Colonic mucosa (tissue), 4 donors: ENCODE measurements around the gene PDSS2. TPM values are rescaled to one million over a fixed set of nuclear protein-coding genes. Genes with fewer than 3 reads are reported as not detected.

Source experiments
- DNase-seq: peaks from one replicate; pipeline ENCODE4 v3.0.0-alpha.2; 2020
- H3K27ac ChIP-seq: fragments of 200-600 bp; one replicate; pipeline ENCODE4 v1.8.0; 2021
- H3K27me3 ChIP-seq: fragments of 200-600 bp; one replicate; pipeline ENCODE4 v1.8.0; 2021
- H3K36me3 ChIP-seq: fragments of 200-600 bp; one replicate; pipeline ENCODE4 v1.8.0; 2021
- H3K4me1 ChIP-seq: fragments of 200-600 bp; one replicate; pipeline ENCODE4 v1.8.0; 2021; ENCODE audit warnings: mild to moderate bottlenecking
- H3K4me3 ChIP-seq: fragments of 200-600 bp; one replicate; pipeline ENCODE4 v1.8.0; 2021
- H3K9ac ChIP-seq, 2 donors: one replicate each; pipeline ENCODE4 v1.7.0; 2013; ENCODE audit warnings: control low read depth in 2 of 2, low read depth in 2 of 2, low read length in 2 of 2
- H3K9me3 ChIP-seq: fragments of 200-600 bp; one replicate; pipeline ENCODE4 v1.8.0; 2021
- CTCF ChIP-seq: fragments of 200-600 bp; IDR thresholded peaks from one replicate; pipeline ENCODE4 v1.8.0; 2022; ENCODE audit warnings: antibody characterized with exemption, mild to moderate bottlenecking
- intact Hi-C: fragments of 100-400 bp; cut with DNase I; formaldehyde crosslinking; loops from one replicate; pipeline ENCODE4 v1.14.1; 2022
- total RNA-seq, 2 donors: library from RNA; stranded (reverse); fragmentation: NEBNext Ultra II Directional in 1 of 2; extraction: Animal tissue kit (Norgen Biotek cat#: 25700) in 1 of 2; gene quantifications; one replicate each; pipeline ENCODE4 v1.2.1, GENCODE V29; 2021
- donor health status: healthy.
- donor health status: DM: no; HTN: no; CAD: no.
- donor health status: DM: no; HTN: no; CAD: no.

The PDSS2 gene
- total RNA-seq, 2 donors from 2014 or later: 26.3 to 35.7 TPM

DNA sequence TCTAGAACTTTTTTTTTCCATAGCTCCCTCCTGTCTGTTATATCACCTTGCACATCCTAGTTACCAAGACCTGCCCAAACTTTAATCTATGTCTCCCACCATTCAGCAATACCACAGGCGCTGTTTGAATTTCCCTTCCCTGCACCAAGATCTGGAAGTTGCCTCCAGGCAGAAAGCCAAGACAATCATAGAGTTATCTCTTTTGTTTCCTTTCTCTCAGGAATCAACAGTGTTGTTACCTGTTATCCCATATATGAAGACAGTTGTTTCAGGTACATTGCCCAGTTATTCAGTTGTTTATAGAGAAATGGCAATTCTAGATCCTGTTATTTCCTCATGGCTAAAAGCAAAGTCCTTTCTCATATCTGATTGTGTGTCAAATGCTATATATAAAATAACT lies 63.2 kb downstream of the PDSS2 start:
- no peaks in the 10 kb centered on the region for H3K9me3 ChIP-seq
- H3K4me1 ChIP-seq: no peaks in the 10 kb centered on the region
- no peak for TF ChIP-seq CTCF
- no peaks in the 10 kb centered on the region for H3K27me3 ChIP-seq
- peak; percentile 49 for DNase-seq
- H3K27ac ChIP-seq: peak overlapping the region; percentile 3
- no peak overlapping the region for H3K9ac ChIP-seq
- H3K36me3 ChIP-seq: no peaks in the 10 kb centered on the region
- intact Hi-C loops: no loop called here
- no peak overlapping the region for H3K4me3 ChIP-seq

DNA sequence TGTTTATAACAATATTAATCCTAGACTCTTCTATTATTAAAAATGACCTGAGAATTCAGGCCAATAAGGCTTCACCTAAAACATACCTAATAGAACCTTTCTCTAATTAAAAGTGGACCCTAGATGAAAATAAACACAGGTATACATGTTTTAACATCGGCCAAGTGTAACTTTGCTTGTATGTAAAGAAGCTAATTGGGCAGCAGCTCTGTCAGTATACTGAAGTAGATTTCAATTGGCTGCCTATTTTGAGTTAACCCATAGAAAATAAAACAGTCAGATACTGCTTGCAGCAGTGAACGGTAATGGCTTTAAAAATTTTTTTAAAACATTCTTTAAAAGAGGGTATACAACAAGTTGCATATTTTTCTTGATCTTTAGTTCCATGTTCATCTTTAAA lies 67.3 kb downstream of the PDSS2 start:
- Histone ChIP-seq H3K9ac (no peak overlapping the region), H3K9me3 (no peaks in the 10 kb centered on the region), H3K27ac (no peak overlapping the region), H3K27me3 (no peaks in the 10 kb centered on the region), H3K36me3 (no peaks in the 10 kb centered on the region), H3K4me1 (no peaks in the 10 kb centered on the region), H3K4me3 (no peak overlapping the region)
- intact Hi-C loops: no loop called here
- no peak for TF ChIP-seq CTCF
- no peak for DNase-seq

- H3K9me3 ChIP-seq: no peaks in the 10 kb centered on the region
- no peaks in the 10 kb centered on the region for H3K27me3 ChIP-seq
- intact Hi-C loops: no loop called here
- H3K27ac ChIP-seq: no peak overlapping the region
- no peaks in the 10 kb centered on the region for H3K36me3 ChIP-seq
- H3K4me3 ChIP-seq: no peak overlapping the region
- H3K4me1 ChIP-seq: no peaks in the 10 kb centered on the region
- H3K9ac ChIP-seq: no peak overlapping the region
- no peak for DNase-seq
- TF ChIP-seq CTCF: no peak
These were observed 68.5 kb downstream of the PDSS2 start for GRCh38 chr6:107390685-107391435.

- Histone ChIP-seq H3K4me3 (no peak overlapping the region), H3K27ac (no peak overlapping the region), H3K4me1 (no peaks in the 10 kb centered on the region), H3K9ac (no peak overlapping the region), H3K27me3 (no peaks in the 10 kb centered on the region), H3K9me3 (no peaks in the 10 kb centered on the region), H3K36me3 (no peaks in the 10 kb centered on the region)
- DNase-seq: no peak
- no peak for TF ChIP-seq CTCF
- intact Hi-C loops: no loop called here
These were observed 69.3 kb downstream of the PDSS2 start for GRCh38 chr6:107390056-107390455.

- no peaks in the 10 kb centered on the region for H3K4me1 ChIP-seq
- H3K9ac ChIP-seq: no peak overlapping the region
- no peak for TF ChIP-seq CTCF
- no peak overlapping the region for H3K27ac ChIP-seq
- DNase-seq: no peak
- H3K27me3 ChIP-seq: no peaks in the 10 kb centered on the region
- no peaks in the 10 kb centered on the region for H3K36me3 ChIP-seq
- no peaks in the 10 kb centered on the region for H3K9me3 ChIP-seq
- H3K4me3 ChIP-seq: no peak overlapping the region
- intact Hi-C loops: no loop called here
These were observed 72.5 kb downstream of the PDSS2 start for GRCh38 chr6:107386904-107387303.
